Stimulated activated CD8-positive, alpha-beta memory T cell treated with anti-CD3 and anti-CD28 coated beads, Interleukin-4, amount 100 ng/mL, for 48 hours (primary cell): ENCODE measurements around the gene THAP3.

Experiments used
- DNase-seq: peaks from one replicate; pipeline ENCODE4 v3.0.0-alpha.2; 2020

The THAP3 gene

GRCh38 chr1:6613361-6614018, 11.2 kb upstream of the THAP3 start, which contains the start of gene PHF13:
TSS of gene PHF13 (plus strand) at chr1:6613731. CDS start at chr1:6614067, 336 bp downstream.
- peak; percentile 100 for DNase-seq

GRCh38 chr1:6614019-6614928, 10.4 kb upstream of the THAP3 start:
- DNase-seq: peak; percentile 73

GRCh38 chr1:6614929-6615785, 9.5 kb upstream of the THAP3 start:
- no peak for DNase-seq

- DNase-seq: no peak
Measured at GRCh38 chr1:6619045-6619444, 5.6 kb upstream of the THAP3 start.

GRCh38 chr1:6621429-6622391, 3.0 kb upstream of the THAP3 start:
- DNase-seq: no peak

GRCh38 chr1:6622396-6623152, 2.1 kb upstream of the THAP3 start:
- DNase-seq: no peak

- no peak for DNase-seq
Measured at GRCh38 chr1:6623269-6623965, 1.3 kb upstream of the THAP3 start.

GRCh38 chr1:6625584-6626149, 999 bp downstream of the THAP3 start:
- DNase-seq: peak; percentile 43

- DNase-seq: no peak
Measured at GRCh38 chr1:6627031-6627430, 2.4 kb downstream of the THAP3 start.

GRCh38 chr1:6627841-6628545, 3.3 kb downstream of the THAP3 start:
- no peak for DNase-seq

- DNase-seq: no peak
Measured at GRCh38 chr1:6628971-6629479, 4.4 kb downstream of the THAP3 start.

GRCh38 chr1:6630027-6630426, 5.4 kb downstream of the THAP3 start:
- no peak for DNase-seq

- no peak for DNase-seq
Measured at GRCh38 chr1:6631058-6631457, 6.4 kb downstream of the THAP3 start.

- DNase-seq: no peak
Measured at GRCh38 chr1:6632588-6633514, 8.2 kb downstream of the THAP3 start.

- peak; percentile 63 for DNase-seq
Measured at GRCh38 chr1:6634371-6635052, 9.8 kb downstream of the THAP3 start.

- DNase-seq: no peak
Measured at GRCh38 chr1:6635161-6635909, 10.7 kb downstream of the THAP3 start.
